NCI-H2171 treated with DMSO at 0.1 percent for 48 hours (cell line): ENCODE data around the gene SERAC1.
"Not testable (repeated sequence)": the region's sequence is repeated elsewhere in the genome, so short reads cannot be mapped to it uniquely, and the experiment has no call there.

ENCODE experiments used
- DNase-seq: peaks from one replicate; lab custom pipeline; 2025; lab: John Stamatoyannopoulos, UW

Gene SERAC1

GRCh38 chr6:158168040-158168289 is at the start of gene SERAC1:
TSS of gene SERAC1 (minus strand) at chr6:158168262. CDS start at chr6:158158363, 9,899 bp downstream.
- DNase-seq: peak; percentile 80

- DNase-seq: peak; percentile 80
These were observed 46.0 kb upstream of the SERAC1 start for GRCh38 chr6:158213925-158214674.

DNA sequence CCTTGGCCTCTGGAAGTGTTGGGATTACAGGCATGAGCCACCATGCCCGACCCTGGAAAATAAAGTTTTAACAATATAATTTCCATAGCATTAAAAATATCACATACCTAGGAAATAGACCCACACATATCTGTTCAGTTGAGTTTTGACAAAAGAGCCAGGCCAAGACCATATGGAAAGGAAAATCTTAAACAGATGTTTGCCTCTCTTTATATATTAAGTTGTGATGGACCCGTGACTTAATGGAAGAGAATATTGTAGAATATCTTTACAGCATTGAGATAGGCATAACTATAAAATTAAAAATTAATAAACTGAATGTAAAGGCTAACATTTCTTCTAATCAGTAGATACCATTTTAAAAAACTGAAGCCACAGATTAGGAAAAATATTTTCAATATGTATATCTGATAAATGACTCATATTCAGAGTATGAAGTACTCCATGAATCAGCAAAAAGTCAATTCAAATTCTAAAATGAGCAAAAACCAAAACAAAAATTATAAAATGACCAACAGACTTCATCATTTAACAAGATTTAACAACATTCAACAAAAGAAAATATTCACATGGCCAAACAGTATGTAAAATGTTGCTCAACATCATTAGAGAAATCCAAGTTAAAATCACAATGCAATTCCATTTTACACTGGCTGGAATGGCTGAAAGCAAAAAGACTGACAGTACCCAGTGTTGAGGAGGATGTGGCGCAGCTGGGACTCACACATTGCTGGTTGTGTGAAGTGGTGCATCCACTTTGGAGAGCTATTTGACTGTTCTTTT is 43.4 kb upstream of the SERAC1 start:
- no peak for DNase-seq

DNA sequence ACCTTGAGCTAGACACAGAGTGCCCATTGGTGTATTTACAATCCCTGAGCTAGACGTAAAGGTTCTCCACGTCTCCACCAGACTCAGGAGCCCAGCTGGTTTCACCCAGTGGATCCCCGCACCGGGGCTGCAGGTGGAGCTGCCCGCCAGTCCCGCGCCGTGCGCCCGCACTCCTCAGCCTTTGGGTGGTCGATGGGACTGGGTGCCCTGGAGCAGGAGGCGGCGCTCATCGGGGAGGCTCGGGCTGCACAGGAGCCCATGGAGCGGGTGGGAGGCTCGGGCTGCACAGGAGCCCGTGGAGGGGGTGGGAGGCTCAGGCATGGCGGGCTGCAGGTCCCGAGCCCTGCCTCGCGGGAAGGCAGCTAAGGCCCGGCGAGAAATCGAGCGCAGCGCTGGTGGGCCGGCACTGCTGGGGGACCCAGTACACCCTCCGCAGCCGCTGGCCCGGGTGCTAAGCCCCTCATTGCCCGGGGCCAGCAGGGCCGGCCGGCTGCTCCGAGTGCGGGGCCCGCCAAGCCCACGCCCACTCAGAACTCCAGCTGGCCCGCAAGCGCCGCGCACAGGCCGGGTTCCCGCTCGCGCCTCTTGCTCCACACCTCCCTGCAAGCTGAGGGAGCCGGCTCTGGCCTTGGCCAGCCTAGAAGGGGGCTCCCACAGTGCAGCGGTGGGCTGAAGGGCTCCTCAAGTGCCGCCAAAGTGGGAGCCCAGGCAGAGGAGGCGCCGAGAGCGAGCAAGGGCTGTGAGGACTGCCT is 41.7 kb upstream of the SERAC1 start:
- not testable (repeated sequence) for DNase-seq

GRCh38 chr6:158208226-158209030 is 40.4 kb upstream of the SERAC1 start:
- not testable (repeated sequence) for DNase-seq

DNA sequence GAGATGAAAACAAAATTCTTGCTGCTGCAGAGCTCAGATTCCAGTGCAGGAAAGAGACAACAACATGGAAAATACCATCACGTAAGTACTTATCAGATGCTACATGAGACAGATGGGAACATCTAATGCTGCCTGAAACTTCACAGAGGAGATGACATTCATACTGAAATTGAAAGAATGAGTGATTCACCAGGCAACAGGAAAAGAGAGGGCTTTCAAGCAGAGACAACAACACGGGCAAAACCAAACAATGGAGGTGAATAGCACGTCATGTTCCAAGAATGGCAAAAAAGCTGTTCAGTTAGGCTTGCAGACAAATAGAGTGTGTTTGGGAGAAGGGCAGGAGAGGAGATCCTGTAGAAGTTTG is 39.3 kb upstream of the SERAC1 start:
- DNase-seq: no peak

- DNase-seq: no peak
These were observed 38.8 kb upstream of the SERAC1 start for GRCh38 chr6:158206740-158207421.

- no peak for DNase-seq
These were observed 37.3 kb upstream of the SERAC1 start for GRCh38 chr6:158205169-158205944.

GRCh38 chr6:158198461-158198860 is 30.4 kb upstream of the SERAC1 start:
- DNase-seq: no peak

DNA sequence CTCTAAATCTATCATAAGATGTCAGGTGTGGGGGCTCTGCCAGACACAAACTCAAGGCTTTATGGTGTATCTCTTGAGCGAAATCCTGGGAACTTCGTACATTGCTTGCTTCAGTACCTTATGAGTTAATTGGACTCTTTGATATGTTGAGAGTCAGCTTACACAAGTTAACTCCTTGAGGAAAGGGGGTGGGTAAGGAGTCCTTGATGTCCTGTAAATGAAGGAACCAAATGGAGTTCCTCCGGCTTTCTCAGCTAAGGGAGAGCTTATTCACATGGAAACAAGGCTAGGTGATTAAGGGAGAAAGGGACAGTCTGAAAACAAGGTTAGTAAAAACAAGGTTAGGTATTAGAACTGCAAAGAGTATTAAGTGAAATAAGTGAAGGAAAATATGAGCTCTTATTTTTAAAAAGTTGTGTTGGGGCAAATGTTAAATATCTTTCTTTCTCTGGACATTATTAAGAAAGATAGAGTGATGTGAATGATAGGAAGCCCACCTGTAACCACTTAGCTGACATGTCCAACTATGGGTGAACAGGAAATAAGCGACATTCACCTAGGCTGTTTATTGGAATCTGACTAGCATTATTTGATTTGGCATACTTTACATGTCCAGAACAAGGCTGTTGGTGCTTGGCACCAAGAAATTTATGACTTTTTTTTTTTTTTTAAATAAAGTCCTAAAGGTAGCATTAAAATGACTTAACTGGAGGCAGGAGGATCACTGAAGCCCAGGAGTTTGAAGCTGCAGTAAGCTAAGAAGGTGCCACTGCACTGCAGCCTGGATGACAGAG is 26.6 kb upstream of the SERAC1 start:
- DNase-seq: no peak

DNA sequence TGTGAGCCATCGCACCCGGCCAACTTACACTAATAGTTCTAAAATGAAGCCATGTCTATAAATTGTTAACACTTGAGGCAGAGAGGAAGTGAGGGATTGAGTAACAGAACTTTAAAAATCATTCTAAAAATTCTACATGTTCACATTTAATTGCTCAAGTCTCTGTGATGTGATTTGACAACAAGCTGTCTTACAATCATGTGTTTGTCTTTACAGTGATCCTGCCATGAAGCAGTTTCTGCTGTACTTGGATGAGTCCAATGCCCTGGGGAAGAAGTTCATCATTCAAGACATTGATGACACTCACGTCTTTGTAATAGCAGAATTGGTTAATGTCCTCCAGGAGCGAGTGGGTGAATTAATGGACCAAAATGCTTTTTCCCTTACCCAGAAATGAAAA is 23.7 kb upstream of the SERAC1 start:
- no peak for DNase-seq

GRCh38 chr6:158191032-158191431 is 23.0 kb upstream of the SERAC1 start:
- DNase-seq: no peak

DNA sequence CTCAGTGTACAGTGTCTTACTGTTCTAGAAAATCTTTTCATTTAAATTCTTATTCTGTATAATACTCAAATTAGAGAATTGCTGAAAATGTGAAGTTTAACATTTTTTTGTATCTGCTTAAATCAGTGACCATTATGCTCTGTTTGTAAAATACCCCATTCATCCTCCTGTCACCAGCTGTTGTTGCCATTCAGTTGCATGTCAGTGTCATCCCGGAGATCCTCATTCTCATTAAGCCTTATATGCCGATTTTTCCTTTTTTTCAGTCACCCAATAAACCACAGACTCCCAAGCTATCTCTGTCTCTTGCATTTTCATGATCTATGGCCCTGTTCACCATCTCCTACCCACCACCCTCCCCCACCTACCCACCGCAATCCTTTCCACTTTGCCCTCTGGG is 20.5 kb upstream of the SERAC1 start:
- DNase-seq: no peak

DNA sequence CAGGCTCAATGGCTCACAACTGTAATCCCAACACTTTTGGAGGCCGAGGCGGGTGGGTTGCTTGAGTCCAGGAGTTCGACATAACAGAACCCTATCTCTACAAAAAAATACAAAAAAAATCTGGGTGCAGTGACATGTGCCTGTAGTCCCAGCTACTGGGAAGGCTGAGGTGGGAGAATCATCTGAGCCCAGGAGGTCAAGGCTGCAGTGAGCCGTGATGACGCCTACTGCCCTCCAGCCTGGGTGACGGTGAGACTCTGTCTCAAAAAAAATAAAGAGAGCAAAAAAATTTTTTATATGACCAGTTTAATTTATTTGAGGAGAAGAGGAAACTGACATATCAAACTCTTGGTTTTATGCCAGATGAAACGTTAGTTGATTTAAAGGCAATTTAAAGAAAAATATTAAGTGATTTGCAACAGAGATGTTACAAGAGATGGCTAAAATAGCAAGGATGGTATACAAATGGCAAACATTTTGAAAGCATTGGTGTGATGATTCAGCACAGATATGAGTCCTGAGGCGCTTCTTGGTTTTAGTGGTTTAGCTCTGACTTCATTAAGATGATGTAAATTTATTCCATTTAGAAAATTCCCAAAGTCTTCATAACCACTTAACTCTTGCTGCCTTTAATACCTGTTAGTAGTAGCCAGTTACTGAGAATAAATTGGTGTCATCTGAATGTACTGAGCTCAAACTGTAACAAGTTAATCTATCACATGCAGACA is 17.8 kb upstream of the SERAC1 start:
- no peak for DNase-seq

DNA sequence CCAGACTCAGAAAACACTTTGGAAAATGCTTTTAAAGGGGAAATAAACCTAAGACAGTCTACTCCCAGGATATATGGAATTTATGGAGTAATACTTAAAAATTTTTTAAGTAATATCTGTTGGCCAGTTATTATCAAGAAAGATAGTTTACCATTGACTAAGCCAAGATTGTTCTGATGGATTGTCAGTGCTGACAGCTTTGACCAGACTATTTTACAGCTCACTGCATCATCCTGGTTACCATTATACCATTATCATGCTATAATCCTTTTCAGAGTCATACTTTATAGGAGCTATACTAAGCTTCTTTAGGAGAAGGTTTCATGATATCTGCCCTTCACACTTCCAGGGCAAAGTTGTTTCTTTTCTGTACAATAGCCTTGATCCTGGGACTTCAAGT is 16.5 kb upstream of the SERAC1 start:
- no peak for DNase-seq

DNA sequence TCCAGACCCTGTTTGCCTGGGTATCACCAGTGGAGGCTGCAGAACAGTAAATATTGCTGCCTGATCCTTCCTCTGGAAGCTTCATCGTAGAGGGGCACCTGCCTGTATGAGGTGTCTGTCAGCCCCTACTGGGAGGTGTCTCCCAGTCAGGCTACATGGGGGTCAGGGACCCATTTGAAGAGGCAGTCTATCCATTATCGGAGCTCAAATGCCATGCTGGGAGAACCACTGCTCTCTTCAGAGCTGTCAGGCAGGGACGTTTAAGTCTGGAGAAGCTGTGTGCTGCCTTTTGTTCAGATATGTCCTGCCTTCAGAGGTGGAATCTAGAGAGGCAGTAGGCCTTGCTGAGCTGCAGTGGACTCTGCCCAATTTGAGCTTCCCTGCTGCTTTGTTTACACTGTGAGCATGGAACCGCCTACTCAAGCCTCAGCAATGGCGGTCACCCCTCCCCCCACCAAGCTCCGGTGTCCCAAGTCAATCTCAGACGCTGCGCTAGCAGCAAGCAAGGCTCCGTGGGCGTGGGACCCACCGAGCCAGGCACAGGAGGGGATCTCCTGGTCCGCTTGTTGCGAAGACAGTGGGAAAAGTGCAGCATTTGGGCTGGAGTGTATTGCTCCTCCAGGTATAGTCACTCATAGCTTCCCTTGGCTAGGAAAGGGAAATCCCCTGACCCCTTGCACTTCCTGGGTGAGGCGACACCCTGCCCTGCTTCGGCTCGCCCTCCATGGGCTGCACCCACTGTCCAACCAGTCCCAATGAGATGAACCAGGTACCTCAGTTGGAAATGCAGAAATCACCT is 15.3 kb upstream of the SERAC1 start:
- DNase-seq: not testable (repeated sequence)

- not testable (repeated sequence) for DNase-seq
These were observed 9.7 kb upstream of the SERAC1 start for GRCh38 chr6:158177712-158178111.

GRCh38 chr6:158175111-158175510 is 7.0 kb upstream of the SERAC1 start:
- DNase-seq: no peak
